CD4-positive, alpha-beta T cell treated with Interleukin-21 for 1 hour (primary cell): ENCODE data around the gene C9orf153.
"Not testable (repeated sequence)": the region's sequence is repeated elsewhere in the genome, so short reads cannot be mapped to it uniquely, and the experiment has no call there.

Experiments used
- DNase-seq: peaks from one replicate; pipeline ENCODE4 v3.0.0-alpha.2; 2020

Gene C9orf153

DNA sequence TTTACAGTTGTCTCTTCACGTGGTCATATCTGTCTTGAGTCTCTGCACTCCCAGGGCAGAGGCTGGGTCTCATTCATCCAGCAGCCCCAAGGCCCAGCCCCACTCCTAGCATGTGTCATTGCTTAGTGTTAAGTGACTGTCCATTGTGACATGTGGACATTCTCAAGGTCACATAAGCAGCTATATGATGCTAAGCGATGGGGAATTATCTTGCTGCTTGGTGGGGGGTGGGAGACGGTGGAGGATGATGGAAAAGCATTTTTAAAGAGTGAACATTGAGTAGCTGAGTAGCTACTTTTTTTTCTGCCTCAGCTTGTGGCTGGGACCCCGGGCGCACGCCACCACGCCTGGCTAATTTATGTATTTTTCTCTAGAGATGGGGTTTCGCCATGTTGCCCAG lies at the start of gene C9orf153:
C9orf153 (minus strand) TSS at position 101 of the 400 bp plus-strand sequence. CDS start 30,054 bp downstream, outside the sequence.
- no peak for DNase-seq

DNA sequence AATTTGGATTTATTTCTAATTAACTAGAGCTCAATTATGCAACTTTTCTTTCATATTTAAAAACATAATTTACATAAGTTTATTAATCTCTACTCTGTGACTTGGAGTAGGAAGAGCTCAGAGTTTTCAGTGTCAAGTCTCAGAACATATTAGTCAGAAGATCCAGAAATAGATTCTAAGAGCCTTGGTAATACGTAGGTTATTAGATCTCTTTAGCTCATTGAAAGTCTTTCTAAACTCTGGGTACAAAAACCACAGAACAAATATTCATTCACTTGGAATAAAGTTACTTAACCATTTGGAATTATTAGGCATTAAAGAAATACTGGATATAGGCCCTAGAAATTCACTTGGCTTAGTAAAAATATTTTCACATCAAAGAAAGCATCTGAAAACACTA lies 49.2 kb upstream of the C9orf153 start:
- DNase-seq: no peak

DNA sequence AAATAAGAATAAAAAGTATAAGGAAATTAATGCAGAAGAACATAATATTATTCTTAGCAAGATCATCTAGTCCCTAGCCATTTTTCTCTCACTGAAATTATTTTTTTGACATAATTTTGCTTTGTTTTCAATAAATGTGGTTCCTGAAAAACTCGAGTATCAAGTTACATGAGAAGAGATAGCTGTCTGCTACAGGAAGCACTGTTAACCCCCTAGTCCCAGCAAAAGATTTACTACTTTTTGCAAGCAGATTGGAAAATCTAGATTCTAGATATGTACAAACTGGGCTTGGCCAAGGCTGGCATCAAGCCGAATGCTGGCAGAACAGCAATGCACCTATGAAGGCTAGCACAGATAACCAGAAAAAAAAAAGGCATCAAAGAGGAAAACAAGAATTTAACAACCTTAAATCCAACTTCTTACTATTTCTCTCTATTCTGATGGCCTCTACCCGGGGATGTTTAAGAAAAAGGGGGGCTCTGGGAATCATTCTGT lies 44.8 kb upstream of the C9orf153 start:
- no peak for DNase-seq

DNA sequence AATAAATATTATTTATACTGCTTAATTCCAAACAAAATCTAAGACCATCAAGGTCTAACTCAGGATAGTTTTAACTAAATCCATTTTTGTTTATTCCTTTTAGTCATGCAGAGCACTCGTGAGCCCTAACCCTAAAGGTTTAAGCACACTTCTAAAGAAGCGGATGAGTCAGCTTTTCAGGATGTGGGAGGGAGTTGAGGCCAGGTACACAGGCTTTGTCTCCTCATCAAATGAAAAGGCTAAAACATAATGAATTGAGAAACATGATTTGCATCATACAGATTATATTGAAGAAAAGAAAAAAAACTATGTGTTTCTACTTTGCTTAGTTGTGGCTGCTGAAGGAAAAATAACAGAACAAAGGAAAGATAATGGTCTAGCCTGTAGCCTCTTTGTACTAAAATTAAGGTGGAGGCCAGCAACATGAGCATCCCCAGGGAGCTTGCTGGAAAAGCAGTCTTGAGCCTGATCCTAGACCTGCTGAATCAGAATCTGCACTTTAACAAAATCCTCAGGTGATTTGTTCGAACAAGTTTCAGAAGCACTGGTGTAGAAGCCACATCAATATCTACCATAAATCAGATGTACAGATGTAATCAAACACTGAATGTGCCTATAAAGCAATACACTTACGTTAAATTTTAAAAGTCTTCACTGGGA lies 44.0 kb upstream of the C9orf153 start:
- peak; percentile 40 for DNase-seq

DNA sequence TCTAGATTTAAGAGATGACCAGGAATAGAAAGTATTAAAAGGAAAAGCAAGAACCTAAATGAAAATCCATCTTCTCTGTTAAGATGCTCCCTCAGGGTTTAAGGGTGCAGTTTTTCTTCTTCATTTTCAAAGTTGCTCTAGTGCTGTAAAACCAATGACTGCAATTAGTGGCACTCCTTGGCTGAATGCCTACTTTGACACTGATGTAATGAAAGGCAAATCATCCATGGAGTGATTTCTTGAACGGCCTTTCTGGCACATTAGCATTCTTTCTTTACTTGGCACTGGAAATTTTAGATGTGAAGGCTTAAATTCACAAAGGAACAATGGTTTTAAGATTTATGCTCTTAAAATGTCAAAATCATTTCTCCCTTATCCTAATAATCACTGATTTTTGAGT lies 42.2 kb upstream of the C9orf153 start:
- no peak for DNase-seq

DNA sequence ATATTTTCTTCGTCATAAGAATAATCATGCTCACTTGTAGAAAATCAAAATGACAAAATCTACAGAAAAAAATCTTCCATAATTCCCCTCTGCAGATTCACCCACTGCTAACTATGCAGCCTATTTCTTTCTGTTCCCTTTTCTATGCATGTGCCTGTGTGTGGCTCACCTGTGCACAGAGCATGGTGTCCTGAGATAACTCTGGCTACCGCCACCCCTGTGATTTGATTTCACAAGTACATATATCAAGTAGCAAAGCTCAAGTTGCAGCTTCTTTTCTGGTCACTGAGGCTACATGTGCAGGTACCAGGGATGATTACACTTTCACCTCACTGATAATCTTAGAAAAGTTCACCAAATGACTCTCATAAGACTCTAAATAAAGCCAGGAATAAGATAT lies 41.2 kb upstream of the C9orf153 start:
- DNase-seq: no peak

DNA sequence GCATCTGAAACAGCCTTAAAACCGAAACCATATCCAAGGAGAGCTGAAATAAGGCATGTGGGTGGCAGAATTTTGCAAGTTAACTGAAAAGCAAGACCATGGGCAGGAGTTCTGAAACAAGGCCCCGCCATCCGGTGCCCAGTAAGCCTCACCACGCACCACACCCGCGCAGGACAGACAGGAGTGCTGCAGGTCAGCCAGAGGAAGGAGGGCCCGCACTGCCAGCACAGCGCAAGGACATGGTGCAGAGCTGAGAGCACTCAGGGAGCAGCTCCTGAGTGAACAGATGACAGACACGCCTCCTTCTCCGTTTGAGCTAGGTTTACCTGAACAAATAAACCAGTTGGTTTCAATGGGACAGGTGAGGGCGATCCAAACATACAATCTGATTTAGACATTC lies 39.4 kb upstream of the C9orf153 start:
- no peak for DNase-seq

DNA sequence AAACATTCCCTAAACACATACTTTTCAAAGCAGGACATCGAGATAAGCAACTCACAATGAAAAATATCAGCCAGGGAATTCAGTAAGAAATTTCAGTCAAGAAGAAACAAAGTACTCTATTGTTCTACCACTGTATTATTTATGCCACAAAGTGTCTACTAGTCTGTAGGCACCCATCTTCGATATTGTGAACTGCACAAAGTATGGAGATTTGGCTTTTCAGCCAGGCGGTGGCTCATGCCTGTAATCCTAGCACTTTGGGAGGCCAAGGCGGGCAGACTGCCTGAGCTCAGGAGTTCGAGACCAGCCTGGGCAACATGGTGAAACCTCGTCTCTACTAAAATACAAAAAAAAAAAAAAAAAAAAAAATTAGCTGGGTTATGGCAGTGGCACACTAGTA lies 30.9 kb upstream of the C9orf153 start:
- not testable (repeated sequence) for DNase-seq

DNA sequence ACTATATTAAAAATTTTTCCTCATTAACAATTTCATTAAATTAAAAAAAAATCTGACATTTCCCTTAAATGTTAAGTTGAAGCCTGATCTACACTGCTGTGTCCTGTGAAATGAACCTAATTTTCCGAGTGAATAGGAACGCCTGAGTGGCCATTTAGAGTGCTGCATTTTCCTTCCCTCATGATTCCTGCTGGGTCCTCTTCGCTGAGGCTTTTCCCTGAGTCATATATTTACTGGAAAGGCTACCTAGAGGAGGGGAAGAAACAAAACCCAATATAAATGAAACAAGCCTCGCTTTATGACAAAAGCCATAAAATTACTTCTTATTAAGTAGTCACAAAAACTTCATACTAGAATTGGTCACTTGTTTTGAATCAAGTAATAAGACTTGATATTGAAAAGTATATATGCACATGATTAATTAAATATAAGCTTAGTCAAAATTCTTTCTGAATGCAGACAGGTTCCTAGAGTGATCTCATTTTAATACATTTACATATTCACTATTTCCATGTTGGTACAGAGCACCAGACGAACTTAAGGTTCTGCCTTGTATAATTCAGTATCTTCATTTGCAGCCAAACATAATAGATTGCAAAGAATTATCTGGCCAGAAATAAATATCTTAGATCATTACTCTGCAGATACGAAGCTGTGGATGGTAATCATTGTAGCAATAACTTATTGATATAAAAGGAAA lies 29.2 kb upstream of the C9orf153 start:
- DNase-seq: no peak

DNA sequence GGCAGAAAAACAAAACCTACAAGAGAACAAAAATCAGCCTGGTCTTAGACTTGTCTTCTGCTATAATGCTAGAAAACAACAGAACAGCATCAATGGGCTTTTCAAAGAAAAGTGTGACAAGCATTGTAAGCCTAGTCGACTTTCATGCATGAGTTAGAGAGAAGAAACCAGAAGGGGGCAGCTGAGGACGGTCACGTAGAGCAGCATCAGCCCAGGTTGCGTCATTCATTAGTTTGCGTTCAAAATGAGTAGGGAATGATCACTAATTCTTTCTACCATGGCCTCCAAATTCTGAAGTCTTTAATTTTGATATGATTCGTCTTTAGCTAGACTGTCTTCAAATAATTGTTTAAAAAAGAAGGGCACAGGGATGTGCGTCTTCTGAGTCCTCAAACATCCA lies 27.6 kb upstream of the C9orf153 start:
- peak; percentile 14 for DNase-seq

DNA sequence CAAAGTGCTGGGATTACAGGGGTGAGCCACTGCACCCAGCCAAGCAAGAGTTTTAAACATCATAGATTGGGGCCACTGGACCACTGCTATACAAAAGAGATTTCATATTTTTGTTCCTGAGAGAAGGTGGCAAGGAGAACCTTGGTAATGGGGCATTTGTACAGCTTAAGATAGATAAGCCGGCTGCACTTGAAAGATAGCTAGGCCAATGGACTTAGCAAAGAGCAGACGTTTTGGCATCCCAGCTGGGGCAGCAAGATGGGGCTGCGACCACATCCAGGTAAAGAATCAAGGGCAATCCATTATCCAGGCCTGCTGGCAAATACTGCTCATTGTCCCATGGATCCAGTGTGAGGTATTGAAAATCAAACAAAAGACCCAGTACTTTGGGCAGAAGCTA lies 26.8 kb upstream of the C9orf153 start:
- no peak for DNase-seq

DNA sequence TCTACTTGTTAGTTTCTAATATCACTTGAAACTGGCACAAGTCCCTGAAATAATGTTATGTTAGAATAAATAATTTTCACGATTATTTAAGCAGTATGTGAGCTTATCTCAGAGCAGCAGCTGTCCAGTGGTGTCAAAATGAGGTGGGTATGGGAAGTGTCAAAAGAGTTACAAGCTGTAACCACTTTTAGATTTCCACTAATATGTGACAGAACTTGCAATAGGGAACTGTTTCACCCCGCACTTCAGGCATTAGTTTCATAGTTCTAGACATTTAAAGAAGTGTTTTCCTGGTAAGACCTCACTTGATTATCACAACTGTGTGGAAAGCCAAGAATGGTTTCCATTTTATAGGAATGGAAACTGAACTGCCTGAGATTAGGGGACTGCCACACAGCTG lies 25.8 kb upstream of the C9orf153 start:
- no peak for DNase-seq

DNA sequence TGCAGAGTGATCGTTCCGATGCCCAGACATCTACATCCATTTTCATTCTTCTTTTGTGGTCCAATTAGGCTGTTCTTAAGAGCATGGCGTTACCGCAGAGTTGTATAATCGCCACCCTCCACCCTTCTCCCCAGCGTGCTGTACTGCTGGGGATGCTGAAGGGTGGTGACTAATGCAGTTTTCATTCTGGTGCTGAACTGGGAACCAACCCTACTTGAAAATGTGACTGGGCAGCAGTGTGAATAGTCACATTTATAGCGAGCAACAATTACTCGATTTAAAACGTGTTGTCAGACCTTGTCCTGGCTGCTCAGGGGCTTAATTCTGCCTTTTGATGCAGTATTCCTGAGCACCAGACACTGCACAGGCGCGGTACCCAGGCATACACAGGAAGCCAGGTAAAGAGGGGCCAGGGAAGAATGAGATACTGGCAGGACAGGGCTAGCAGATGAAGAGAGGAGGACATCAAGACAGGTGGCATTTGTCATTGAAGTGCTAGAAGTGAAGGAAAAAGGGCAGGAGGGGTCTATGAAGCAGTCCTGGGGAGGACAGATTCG lies 23.6 kb upstream of the C9orf153 start:
- DNase-seq: no peak

DNA sequence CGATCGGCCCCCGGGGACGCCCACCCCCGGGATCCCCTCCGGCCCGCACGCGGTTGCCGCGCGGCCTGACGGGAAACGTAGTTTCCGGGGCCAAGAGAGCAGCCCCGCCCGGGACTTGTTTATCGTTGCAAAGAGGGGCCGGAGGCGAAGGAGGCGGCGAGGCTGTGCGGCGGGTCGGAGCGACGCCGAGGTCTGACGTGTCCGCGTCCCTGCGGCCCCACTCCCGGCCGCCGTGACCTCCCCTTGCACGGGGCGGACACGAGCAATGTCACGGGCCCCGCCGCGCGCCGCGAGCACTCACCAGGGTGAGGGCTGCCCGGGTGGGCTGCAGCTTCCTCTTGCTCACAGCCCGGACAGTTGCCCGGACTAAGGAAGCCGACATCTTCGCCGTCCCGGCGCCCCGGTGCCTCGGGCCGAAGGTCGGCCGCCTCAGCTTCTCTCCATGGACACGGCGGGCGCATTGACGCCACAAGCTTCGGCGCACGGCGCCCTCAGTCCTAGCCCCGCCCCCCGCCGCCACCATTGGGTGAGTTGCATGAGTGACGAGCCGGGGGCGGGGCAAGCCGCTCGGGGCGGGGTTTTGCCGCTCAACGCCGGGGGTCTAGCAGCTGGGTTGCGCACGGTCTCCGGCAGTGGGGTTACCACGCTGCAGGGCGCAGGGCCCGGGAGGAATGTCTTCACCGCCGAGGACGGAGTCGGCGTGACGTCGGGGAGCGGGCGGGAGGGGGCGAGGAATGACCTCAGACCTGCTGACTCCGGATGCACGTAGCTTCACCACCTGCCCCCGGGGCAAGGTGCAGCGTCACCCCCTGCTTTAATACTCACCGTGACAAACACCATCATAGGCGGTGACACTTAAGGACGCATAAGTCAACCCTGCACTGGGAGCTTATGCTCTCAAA lies 22.9 kb upstream of the C9orf153 start, which contains the start of gene ISCA1:
ISCA1 (minus strand) TSS at position 462 of the 902 bp plus-strand sequence; CDS start at position 382, 80 bp downstream.
- DNase-seq: peak; percentile 97

DNA sequence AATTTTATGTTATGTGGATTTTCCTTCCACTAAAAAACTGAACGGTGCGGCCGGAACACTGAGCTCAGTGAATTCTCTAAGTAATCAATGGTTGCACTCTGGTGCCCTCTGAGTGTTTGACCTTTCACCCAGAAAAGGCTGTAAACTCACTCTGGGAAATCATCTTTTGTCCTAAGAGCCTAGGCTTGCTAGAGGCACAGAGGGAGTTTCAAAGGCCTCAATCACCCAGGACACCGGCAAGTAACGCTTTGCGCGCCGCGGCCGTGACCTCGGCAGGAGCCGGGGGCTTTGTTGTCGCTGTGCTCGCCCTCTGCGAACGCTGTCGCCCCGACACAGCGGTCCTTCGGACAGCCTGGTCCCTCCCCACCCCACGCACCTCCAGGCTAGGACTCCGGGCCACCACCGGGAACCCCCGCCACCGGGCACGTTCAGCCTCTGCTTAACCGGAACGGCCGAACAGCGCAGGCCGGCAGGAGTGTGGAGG lies 22.2 kb upstream of the C9orf153 start:
- no peak for DNase-seq

DNA sequence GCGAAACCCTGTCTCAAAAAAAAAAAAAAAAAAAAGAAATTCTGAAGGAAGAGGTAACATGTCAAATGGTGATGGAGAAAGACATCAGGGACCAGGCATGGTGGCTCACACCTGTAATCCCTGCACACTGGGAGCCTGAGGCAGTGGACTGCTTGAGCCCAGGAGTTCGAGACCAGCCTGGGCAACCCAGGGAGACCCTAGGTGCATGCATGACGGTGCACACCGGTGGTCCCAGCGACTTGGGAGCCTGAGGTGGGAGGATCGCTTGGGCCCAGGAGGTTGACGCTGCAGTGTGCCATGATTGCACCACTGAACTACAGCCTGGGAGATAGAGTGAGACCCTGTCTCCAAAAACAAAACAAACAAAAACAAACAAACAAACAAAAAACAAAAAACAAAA lies 21.1 kb upstream of the C9orf153 start:
- DNase-seq: no peak

DNA sequence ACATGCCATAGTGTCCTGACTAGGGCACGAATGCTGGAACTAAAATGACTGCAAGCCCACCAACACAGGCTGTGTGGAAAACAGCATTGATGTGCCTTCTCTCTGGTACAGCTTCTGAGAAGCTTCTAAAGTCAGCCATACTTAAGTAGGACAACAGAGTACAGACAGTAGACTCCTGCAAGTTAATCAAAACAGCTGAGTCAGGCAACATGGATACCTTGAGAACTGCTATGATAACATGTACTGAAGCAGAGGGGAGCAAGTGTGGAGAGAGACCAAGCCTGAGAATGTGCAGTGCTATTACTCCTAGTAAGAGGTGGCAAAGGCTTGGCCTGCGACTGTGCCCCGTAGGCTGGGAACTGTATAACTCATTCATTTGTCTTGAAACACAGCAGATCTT lies 20.4 kb upstream of the C9orf153 start:
- DNase-seq: no peak

DNA sequence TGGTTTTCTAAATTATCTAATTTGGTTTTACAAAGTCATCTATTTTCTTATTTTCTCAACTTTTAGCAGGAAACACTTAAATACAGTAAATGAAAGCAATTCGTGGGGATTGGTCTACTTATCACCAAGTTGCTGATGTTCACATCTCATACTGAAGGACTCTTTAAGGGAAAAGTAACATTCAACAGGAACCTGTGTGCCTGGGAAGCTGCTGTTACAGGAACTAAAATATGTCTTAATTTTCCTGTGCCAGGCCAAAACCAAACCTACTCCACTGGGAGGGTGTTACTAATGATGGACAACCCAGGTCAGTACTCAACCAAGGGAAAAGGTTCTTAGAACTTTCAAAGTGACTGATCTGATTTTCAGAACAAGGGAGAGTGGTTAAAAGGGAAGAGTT lies 17.6 kb upstream of the C9orf153 start:
- no peak for DNase-seq

DNA sequence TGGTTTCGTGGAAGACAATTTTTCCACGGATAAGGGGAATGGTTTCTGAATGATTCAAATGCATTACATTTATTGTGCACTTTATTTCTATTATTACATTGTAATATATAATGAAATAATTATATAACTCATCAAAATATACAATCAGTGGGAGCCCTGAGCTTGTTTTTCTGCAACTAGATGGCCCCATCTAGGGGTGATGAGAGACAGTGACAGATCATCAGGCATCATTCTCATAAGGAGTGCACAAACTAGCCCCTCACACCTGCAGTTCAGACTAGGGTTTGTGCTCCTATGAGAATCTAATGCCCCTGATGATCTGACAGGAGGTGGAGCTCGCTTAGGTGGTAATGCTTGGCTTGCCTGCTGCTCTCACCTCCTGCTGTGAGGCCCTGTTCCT lies 16.5 kb upstream of the C9orf153 start:
- no peak for DNase-seq

DNA sequence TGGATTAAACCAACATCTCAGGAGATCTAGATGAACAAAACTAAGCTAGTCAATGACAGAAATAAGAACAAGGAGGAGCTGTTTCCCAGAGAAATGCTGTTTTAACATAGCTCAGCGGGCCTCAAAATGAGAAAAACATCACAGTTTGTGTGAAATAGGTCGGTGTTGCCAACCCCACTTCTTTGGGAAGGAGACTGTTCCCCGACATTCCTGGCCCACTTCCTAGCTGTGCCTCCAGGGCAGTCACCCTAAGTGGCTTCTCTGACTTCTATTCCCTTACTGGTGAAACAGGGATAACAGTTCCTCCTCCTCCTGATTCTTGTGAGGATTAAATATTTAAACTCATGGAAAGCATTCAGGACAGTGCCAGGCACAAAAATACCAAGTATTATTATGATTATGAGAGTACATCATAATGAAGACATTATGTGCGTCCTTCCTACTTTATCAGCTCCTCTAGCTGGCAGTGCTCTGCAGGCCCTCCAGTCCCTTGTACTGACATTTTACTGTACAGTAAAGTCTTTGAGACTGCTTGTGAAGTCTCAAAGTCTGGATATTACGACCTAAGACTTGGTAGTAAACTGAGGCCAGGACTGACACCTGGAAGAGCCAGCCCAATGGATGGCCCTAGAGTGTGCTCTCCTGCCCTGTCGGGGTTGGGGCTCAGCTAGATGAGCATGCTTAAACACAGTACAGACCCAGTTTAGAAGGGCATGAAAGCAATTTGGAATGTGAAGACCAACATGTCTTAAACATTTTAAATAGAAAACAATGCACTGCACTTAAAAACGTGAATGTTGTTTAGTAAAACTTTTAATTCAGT lies 15.6 kb upstream of the C9orf153 start:
- no peak for DNase-seq

DNA sequence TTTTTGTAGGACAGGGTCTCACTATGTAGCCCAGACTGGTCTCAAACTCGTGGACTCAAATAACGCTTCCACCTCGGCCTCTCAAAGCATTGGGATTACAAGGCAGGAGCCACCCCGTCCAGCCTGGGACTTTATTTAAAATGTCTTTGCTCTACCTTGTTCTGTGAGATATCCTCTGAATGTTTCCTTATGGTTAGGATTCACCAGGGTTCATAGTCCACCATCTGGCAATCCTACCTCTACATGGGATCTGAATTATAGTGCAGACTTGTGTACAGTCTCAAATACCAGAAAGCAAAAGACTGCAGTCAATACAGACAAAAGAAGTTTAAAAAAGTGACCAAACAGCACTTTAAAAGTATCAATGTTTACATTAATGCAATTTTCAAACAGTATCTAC lies 12.8 kb upstream of the C9orf153 start:
- no peak for DNase-seq

DNA sequence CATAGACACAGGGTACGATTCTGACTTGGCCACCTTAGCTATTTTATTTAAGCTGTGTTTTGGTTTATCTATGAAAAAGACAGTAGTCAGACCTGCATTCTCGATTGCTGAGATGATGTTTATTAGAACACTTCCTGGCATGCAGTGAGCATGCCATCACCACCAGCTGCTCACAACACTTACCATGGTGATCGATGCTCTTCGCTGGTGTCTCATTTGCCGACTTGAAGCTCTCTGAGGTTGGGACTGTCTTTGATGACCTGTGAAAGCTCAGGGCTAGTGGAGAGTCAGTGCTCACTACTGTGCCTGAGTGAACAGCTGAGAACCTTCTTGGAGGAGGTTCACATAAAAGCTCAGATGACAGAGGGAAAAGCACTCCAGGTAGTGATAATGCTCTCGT lies 4.4 kb upstream of the C9orf153 start:
- no peak for DNase-seq
